Breast epithelium (tissue), 3 donors: ENCODE measurements around the gene PP2D1.

Source experiments
- POLR2A ChIP-seq: fragments of 450-650 bp; IDR thresholded peaks from one replicate; pipeline ENCODE4 v1.6.1; 2016; ENCODE audit warnings: antibody characterized with exemption, mild to moderate bottlenecking, moderate library complexity
- TF ChIP-seq, protein P1 (sequence below), 3 donors: fragments of 450-650 bp; IDR thresholded peaks; one replicate each; pipeline ENCODE4 v1.5.1; 2016 to 2017; ENCODE audit warnings: antibody characterized with exemption in 3 of 3, mild to moderate bottlenecking in 3 of 3, moderate library complexity in 3 of 3

DNA sequence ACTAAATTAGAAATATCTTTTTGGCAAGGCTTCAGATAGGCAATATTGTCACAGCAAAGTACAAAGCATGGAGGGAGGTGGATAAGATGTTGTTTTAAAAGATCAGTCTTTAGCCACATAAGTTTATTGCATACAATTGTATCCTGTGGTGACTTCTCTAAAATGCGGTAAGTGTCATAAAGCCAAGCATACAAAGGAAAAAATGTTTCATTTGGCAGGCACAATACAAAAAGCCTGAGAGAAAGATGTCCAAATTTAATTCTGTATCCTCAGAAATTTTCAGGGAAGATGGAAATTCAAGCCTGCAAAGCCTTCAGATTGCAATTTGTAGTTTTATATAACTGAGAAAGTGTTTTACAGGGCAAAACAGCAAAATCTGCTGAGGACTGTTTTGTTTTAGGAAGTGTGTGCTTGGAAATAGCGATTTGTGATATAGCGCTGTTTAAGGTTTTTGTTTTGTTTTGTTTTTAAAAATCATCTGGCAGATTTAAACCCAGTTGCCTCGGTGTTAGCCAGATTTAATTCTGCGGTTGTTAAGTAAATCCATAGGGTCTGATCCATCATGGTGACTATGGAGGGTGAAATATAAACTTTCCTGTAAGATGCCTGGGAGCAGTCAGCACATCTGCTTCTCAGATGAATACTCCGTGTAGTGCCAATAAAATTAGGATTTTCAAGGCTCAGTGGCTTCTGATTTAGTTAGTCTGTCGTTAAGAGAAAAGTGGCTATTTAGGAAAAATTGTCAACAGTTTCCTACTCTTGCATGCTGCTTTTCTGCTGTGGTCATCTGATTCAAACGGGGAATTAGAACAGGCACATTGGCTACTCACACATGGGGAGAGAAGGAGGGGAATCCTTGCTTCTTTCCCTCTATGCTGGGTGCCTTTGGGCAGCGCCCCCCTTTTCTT lies 36.2 kb upstream of the PP2D1 start:
- TF ChIP-seq POLR2A: no peak
- TF ChIP-seq, protein P1, sequence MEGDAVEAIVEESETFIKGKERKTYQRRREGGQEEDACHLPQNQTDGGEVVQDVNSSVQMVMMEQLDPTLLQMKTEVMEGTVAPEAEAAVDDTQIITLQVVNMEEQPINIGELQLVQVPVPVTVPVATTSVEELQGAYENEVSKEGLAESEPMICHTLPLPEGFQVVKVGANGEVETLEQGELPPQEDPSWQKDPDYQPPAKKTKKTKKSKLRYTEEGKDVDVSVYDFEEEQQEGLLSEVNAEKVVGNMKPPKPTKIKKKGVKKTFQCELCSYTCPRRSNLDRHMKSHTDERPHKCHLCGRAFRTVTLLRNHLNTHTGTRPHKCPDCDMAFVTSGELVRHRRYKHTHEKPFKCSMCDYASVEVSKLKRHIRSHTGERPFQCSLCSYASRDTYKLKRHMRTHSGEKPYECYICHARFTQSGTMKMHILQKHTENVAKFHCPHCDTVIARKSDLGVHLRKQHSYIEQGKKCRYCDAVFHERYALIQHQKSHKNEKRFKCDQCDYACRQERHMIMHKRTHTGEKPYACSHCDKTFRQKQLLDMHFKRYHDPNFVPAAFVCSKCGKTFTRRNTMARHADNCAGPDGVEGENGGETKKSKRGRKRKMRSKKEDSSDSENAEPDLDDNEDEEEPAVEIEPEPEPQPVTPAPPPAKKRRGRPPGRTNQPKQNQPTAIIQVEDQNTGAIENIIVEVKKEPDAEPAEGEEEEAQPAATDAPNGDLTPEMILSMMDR (IDR thresholded peaks at IDR 0.05): no peak
